ENCODE results near the gene HS3ST1. TPM values are rescaled to one million over a fixed set of nuclear protein-coding genes. Genes with fewer than 3 reads are reported as not detected.

The HS3ST1 gene
- total RNA-seq, 1 donor from 2014 or later = 3.4 TPM

- Mint-ChIP-seq H3K4me3 (no peak overlapping the region), H3K4me1 (peaks cover 3% of the 10 kb centered on the region), H3K36me3 (peaks cover 7% of the 10 kb centered on the region), H3K9me3 (peaks cover 30% of the 10 kb centered on the region), H3K27ac (no peak overlapping the region), H3K27me3 (ENCODE audit: low read depth) (no peaks in the 10 kb centered on the region)
- no peak for TF ChIP-seq CTCF (IDR thresholded peaks at IDR 0.05; ENCODE audit: unreplicated experiment)
- DNase-seq (ENCODE audit: low spot score in 2 of 2, unreplicated experiment in 2 of 2) = no peak
Measured at GRCh38 chr4:11463707-11464106, 35.0 kb upstream of the HS3ST1 start.

GRCh38 chr4:11456401-11456800, 27.7 kb upstream of the HS3ST1 start:
- no peak overlapping the region for H3K27ac Mint-ChIP-seq
- peaks cover 24% of the 10 kb centered on the region for H3K9me3 Mint-ChIP-seq
- no peak for TF ChIP-seq CTCF (IDR thresholded peaks at IDR 0.05; ENCODE audit: unreplicated experiment)
- H3K36me3 Mint-ChIP-seq = peaks cover 7% of the 10 kb centered on the region
- no peak for DNase-seq (ENCODE audit: low spot score in 2 of 2, unreplicated experiment in 2 of 2)
- H3K27me3 Mint-ChIP-seq (ENCODE audit: low read depth) = no peaks in the 10 kb centered on the region
- H3K4me3 Mint-ChIP-seq = no peak overlapping the region
- no peaks in the 10 kb centered on the region for H3K4me1 Mint-ChIP-seq

GRCh38 chr4:11455201-11455835, 26.6 kb upstream of the HS3ST1 start:
- no peak for DNase-seq (ENCODE audit: low spot score in 2 of 2, unreplicated experiment in 2 of 2)
- no peak overlapping the region for H3K4me3 Mint-ChIP-seq
- no peaks in the 10 kb centered on the region for H3K4me1 Mint-ChIP-seq
- H3K36me3 Mint-ChIP-seq = no peaks in the 10 kb centered on the region
- H3K27me3 Mint-ChIP-seq (ENCODE audit: low read depth) = no peaks in the 10 kb centered on the region
- no peak overlapping the region for H3K27ac Mint-ChIP-seq
- TF ChIP-seq CTCF (IDR thresholded peaks at IDR 0.05; ENCODE audit: unreplicated experiment) = no peak
- H3K9me3 Mint-ChIP-seq = peaks cover 15% of the 10 kb centered on the region

GRCh38 chr4:11451716-11452115, 23.0 kb upstream of the HS3ST1 start:
- H3K27me3 Mint-ChIP-seq (ENCODE audit: low read depth) = no peaks in the 10 kb centered on the region
- no peak overlapping the region for H3K4me3 Mint-ChIP-seq
- no peaks in the 10 kb centered on the region for H3K36me3 Mint-ChIP-seq
- no peaks in the 10 kb centered on the region for H3K4me1 Mint-ChIP-seq
- DNase-seq (ENCODE audit: low spot score in 2 of 2, unreplicated experiment in 2 of 2) = no peak
- H3K9me3 Mint-ChIP-seq = peaks cover 3% of the 10 kb centered on the region
- TF ChIP-seq CTCF (IDR thresholded peaks at IDR 0.05; ENCODE audit: unreplicated experiment) = no peak
- H3K27ac Mint-ChIP-seq = no peak overlapping the region

GRCh38 chr4:11446155-11446811, 17.6 kb upstream of the HS3ST1 start:
- no peak overlapping the region for H3K4me3 Mint-ChIP-seq
- H3K36me3 Mint-ChIP-seq = no peaks in the 10 kb centered on the region
- H3K27me3 Mint-ChIP-seq (ENCODE audit: low read depth) = no peaks in the 10 kb centered on the region
- H3K9me3 Mint-ChIP-seq = peaks cover 3% of the 10 kb centered on the region
- no peaks in the 10 kb centered on the region for H3K4me1 Mint-ChIP-seq
- TF ChIP-seq CTCF (IDR thresholded peaks at IDR 0.05; ENCODE audit: unreplicated experiment) = no peak
- H3K27ac Mint-ChIP-seq = no peak overlapping the region
- DNase-seq (ENCODE audit: low spot score in 2 of 2, unreplicated experiment in 2 of 2) = no peak
